ENCODE measurements around the gene PHYKPL. TPM values are rescaled to one million over a fixed set of nuclear protein-coding genes. Genes with fewer than 3 reads are reported as not detected.

PHYKPL gene
- total and polyA plus RNA-seq, 2 of the 4 experiments (the other 2 are of a cell fraction) = 10.0 to 24.5 TPM

GRCh38 chr5:178241231-178241663 lies 8.6 kb upstream of the PHYKPL start:
- Histone ChIP-seq H3K27me3 (ENCODE audit: control insufficient read depth, insufficient read depth, low read length) (no peaks in the 10 kb centered on the region), H3K4ac (ENCODE audit: low read depth, low read length) (no peak overlapping the region), H3K9me1 (ENCODE audit: insufficient read depth, low read length) (no peaks in the 10 kb centered on the region), H3K23ac (ENCODE audit: low read depth, low read length) (no peak overlapping the region), H2BK120ac (ENCODE audit: low read depth, low read length) (no peak overlapping the region), H3K4me1 (ENCODE audit: control insufficient read depth, insufficient read depth, low read length) (peaks cover 2% of the 10 kb centered on the region; the same call in 1 of the 2 replicates), H3K79me1 (ENCODE audit: low read depth in 1 of 2, low read length in 2 of 2) (no peaks in the 10 kb centered on the region), H2AK9ac (replicated peaks; ENCODE audit: low read depth, low read length, poor library complexity) (no peak overlapping the region), H3K4me2 (ENCODE audit: low read depth, low read length) (no peak overlapping the region), H3K27ac (ENCODE audit: insufficient read depth, low read length) (no peak overlapping the region), H4K91ac (ENCODE audit: insufficient read depth, low read depth, low read length) (no peak overlapping the region), H3K36me3 (ENCODE audit: control insufficient read depth, insufficient read depth, low read length) (no peaks in the 10 kb centered on the region), H3K9me3 (ENCODE audit: control insufficient read depth, insufficient read depth, low read length) (no peaks in the 10 kb centered on the region), H3K4me3 (ENCODE audit: insufficient read depth, low read depth, low read length) (no peak overlapping the region), H2AFZ (replicated peaks; ENCODE audit: low read length, poor library complexity) (peak overlapping the region; percentile 21), H4K5ac (ENCODE audit: low read depth, low read length) (no peak overlapping the region), H3K56ac (ENCODE audit: extremely low read depth, insufficient read depth, low read length) (no peak overlapping the region), H4K8ac (ENCODE audit: low read depth in 2 of 2, low read length in 2 of 2) (no peak overlapping the region), H4K20me1 (ENCODE audit: insufficient read depth, low read length) (no peaks in the 10 kb centered on the region), H3K18ac (ENCODE audit: low read depth, low read length) (no peak overlapping the region), H2BK15ac (ENCODE audit: low read depth, low read length) (no peak overlapping the region), H3K14ac (replicated peaks; ENCODE audit: low read depth, low read length) (no peak overlapping the region), H3K9ac (ENCODE audit: low read depth, low read length) (no peak overlapping the region), H2BK5ac (ENCODE audit: low read depth, low read length, poor library complexity, severe bottlenecking) (no peak overlapping the region), H2BK20ac (ENCODE audit: low read depth, low read length) (no peak overlapping the region), H2AK5ac (ENCODE audit: low read depth, low read length) (no peak overlapping the region)
- in situ Hi-C loops (cut with MboI; ENCODE audit: low sequenced_read_pairs) (no loop called here), dilution Hi-C loops (cut with HindIII; ENCODE audit: low sequenced_read_pairs, unreplicated experiment) (no loop called here), intact Hi-C loops (cut with micrococcal nuclease) (no loop called here)
- no TSS peak for BruUV-seq (replicated peaks)
- no peak for TF ChIP-seq ELK1 (IDR thresholded peaks at IDR 0.05; ENCODE audit: borderline replicate concordance, low read depth, low read length)
- no peak for TF ChIP-seq CTCF (conservative IDR thresholded peaks at IDR 0.05; ENCODE audit: low read depth, low read length)
- TF ChIP-seq BHLHE40 (IDR thresholded peaks at IDR 0.05; ENCODE audit: low read depth, low read length) = no peak
- no peak for TF ChIP-seq CEBPB (IDR thresholded peaks at IDR 0.05; ENCODE audit: low read depth, low read length)
- DNase-seq = no peak
- CTCF ChIA-PET = no interaction called here
- WGBS, 2 experiments (ENCODE audit: extremely low coverage in 2 of 2, insufficient read length in 1 of 2) = 45% methylated on average over 4 of the region's 8 CpGs; no CpG with 5 or more reads in 1 of the 2 experiments
- POLR2A ChIA-PET (ENCODE audit: unreplicated experiment) = no interaction called here
- no peak for ATAC-seq (ENCODE audit: low read depth)

All from IMR-90 (cell line).